Tibial nerve (tissue), 4 donors: ENCODE results near the gene ZNF280D.

Experiments used
- EP300 ChIP-seq, 2 donors: sonication (generic); formaldehyde crosslinking; IDR thresholded peaks; one replicate each; pipeline ENCODE4 v1.6.1; 2017; ENCODE audit warnings: antibody characterized with exemption in 2 of 2, mild to moderate bottlenecking in 1 of 2
- POLR2A ChIP-seq, 2 donors: fragments of 450-650 bp; IDR thresholded peaks; one replicate each; pipeline ENCODE4 v1.6.1; 2017; ENCODE audit warnings: antibody characterized with exemption in 2 of 2, mild to moderate bottlenecking in 2 of 2, moderate library complexity in 2 of 2
- TF ChIP-seq, protein P1 (sequence below), 5 experiments: fragments of 200-600 bp in 3 of 5; fragments of 450-650 bp in 2 of 5; sonication (generic) in 3 of 5; IDR thresholded peaks; one replicate each; pipeline ENCODE4 v1.5.1; 2016 to 2019; ENCODE audit warnings: antibody characterized with exemption in 5 of 5, mild to moderate bottlenecking in 3 of 5, moderate library complexity in 2 of 5

DNA sequence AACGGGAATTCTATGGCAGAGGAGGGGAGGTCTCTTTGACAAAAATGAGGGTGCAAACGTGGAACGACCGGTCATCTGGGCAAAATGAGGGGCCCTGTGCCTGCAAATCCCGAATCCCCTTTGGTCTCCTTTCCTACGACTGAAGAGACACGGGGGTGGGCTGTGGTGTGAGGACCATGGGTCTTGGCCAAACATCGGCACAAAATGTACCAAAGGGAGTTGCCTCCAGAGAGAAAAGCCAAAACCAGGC is 498 bp downstream of the ZNF280D start:
- TF ChIP-seq, protein P1, sequence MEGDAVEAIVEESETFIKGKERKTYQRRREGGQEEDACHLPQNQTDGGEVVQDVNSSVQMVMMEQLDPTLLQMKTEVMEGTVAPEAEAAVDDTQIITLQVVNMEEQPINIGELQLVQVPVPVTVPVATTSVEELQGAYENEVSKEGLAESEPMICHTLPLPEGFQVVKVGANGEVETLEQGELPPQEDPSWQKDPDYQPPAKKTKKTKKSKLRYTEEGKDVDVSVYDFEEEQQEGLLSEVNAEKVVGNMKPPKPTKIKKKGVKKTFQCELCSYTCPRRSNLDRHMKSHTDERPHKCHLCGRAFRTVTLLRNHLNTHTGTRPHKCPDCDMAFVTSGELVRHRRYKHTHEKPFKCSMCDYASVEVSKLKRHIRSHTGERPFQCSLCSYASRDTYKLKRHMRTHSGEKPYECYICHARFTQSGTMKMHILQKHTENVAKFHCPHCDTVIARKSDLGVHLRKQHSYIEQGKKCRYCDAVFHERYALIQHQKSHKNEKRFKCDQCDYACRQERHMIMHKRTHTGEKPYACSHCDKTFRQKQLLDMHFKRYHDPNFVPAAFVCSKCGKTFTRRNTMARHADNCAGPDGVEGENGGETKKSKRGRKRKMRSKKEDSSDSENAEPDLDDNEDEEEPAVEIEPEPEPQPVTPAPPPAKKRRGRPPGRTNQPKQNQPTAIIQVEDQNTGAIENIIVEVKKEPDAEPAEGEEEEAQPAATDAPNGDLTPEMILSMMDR (IDR thresholded peaks at IDR 0.05), result no peak
- TF ChIP-seq EP300 (IDR thresholded peaks at IDR 0.05), result no peak
- no peak for TF ChIP-seq POLR2A (IDR thresholded peaks at IDR 0.05)
